ENCODE measurements around the gene SLC35B2.

The SLC35B2 gene

DNA sequence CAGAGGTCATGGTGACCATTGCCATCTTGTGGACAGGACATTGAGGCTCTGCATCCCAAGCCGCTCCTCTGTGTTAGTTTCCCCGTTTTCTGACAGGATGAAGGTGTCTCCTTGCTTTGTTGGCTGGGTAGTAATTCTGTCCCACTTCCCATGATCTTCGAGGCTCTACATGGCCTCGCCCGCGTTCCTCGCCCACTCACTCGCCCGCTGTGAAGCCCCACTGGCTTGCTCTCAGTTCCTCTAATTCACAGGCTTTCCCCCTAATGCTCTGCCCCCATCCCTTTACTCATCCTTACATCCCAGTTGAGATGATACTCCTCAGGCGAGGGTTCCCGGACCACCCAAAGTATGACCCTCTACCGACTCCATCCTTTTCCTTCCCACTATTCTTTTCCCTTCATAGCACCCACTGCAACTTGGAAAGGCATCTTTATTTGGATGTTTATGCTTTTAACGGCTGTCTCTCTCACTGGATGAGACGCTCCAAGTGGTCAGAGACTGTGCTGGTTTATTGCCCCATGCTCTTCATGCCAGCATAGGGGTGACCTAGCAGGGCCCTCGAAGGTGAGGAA is 511 bp upstream of the SLC35B2 start:
- no peak for DNase-seq (ENCODE audit: low read depth)
- H3K4me3 ChIP-seq (ENCODE audit: low read depth, low read length): peak overlapping the region; percentile 90
- TF ChIP-seq, protein P1, sequence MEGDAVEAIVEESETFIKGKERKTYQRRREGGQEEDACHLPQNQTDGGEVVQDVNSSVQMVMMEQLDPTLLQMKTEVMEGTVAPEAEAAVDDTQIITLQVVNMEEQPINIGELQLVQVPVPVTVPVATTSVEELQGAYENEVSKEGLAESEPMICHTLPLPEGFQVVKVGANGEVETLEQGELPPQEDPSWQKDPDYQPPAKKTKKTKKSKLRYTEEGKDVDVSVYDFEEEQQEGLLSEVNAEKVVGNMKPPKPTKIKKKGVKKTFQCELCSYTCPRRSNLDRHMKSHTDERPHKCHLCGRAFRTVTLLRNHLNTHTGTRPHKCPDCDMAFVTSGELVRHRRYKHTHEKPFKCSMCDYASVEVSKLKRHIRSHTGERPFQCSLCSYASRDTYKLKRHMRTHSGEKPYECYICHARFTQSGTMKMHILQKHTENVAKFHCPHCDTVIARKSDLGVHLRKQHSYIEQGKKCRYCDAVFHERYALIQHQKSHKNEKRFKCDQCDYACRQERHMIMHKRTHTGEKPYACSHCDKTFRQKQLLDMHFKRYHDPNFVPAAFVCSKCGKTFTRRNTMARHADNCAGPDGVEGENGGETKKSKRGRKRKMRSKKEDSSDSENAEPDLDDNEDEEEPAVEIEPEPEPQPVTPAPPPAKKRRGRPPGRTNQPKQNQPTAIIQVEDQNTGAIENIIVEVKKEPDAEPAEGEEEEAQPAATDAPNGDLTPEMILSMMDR (conservative IDR thresholded peaks at IDR 0.05; ENCODE audit: low read depth, low read length): no peak

DNA sequence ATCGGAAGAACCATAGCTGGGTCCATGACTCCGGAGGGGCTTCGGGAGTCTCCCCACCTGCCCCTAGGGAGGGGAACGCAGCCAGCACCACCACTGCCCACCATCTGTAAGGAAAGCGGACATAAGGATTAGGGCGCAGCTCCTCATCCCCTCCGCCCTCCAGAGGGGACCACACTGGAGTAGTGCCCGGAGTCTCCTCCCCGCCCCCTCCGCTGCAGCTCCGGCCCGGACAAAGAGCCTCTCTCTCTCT is 628 bp downstream of the SLC35B2 start:
- peak overlapping the region; percentile 90 for H3K4me3 ChIP-seq (ENCODE audit: low read depth, low read length)
- TF ChIP-seq, protein P1 (conservative IDR thresholded peaks at IDR 0.05; ENCODE audit: low read depth, low read length): no peak
- DNase-seq (ENCODE audit: low read depth): no peak

DNA sequence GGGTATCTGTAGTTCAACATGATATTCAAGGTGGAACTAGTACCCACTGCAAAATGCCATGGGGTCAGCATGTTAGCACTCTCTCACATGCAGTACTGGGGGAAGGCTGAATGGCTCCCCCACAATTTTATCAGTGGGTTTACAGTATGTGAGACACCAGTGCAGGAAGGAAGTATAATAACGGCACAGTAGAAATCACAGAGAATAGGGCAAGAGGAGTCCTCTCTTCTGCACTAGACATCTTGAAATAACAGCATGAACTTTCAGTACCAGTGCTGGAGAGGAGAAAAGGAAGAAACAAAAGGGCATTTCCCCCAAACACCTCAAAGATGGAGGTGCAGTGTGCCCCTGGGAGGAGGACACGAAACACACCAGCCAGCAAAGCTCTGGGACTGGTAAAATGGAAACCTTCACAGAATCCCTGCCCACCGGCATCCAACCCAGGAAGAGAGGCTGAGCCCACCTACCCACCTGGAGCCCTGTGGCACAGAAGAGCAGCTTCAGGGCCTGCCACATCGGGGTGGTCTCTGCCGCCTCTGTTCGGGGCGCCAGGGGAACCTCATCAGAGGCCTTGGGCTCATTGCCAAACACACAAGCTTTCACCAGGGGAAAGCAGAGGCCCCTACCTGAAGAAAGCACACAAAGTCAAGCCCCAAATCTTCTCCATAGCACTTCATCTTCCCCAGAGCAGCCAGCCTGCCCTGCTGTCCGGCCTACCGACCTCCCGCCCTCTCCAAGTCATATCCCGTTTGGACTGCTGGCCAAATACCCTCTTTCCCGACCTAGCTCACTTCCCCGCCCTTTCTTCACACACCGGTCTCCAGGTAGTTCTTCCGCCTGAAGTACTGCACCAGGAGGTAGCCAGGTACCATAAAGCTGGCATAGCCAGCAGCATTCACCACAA is 1.2 kb downstream of the SLC35B2 start:
- no peak for DNase-seq (ENCODE audit: low read depth)
- peak overlapping the region; percentile 90 for H3K4me3 ChIP-seq (ENCODE audit: low read depth, low read length)
- TF ChIP-seq, protein P1 (conservative IDR thresholded peaks at IDR 0.05; ENCODE audit: low read depth, low read length): no peak

DNA sequence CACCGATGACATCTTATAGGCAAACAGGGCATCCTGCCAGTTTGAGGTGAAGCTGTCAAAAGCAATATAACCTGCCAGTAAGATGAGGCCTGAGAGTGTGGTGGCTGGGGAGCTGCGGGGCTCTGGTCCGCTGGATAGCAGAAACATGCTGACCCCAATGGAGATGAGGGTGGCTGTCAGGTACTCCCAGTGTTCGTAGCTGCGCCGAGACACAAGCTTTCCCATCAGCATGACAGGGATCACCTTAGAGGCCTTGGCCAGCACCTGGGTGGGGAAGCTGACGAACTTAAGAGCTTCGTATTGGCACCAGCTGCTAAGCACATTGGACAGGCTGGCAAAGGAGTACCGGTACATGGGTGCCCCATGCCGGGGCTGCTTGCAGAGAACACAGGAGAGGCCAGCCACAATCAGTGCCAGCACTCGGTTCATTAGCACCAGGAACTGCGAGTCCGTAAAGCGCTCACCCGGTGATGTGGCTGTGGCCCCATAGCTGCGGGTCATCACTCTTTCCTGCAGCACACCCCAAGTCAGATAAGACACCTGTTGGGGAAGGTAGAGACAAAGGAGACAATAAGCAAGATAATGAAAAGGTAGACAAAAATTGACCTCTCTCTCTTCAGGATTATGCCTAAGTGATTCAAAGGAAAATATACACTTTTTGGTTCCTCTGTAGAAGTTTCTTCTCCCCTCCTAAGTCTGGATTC is 2.1 kb downstream of the SLC35B2 start:
- DNase-seq (ENCODE audit: low read depth): no peak
- TF ChIP-seq, protein P1 (conservative IDR thresholded peaks at IDR 0.05; ENCODE audit: low read depth, low read length): no peak
- peak overlapping the region; percentile 90 for H3K4me3 ChIP-seq (ENCODE audit: low read depth, low read length)

DNA sequence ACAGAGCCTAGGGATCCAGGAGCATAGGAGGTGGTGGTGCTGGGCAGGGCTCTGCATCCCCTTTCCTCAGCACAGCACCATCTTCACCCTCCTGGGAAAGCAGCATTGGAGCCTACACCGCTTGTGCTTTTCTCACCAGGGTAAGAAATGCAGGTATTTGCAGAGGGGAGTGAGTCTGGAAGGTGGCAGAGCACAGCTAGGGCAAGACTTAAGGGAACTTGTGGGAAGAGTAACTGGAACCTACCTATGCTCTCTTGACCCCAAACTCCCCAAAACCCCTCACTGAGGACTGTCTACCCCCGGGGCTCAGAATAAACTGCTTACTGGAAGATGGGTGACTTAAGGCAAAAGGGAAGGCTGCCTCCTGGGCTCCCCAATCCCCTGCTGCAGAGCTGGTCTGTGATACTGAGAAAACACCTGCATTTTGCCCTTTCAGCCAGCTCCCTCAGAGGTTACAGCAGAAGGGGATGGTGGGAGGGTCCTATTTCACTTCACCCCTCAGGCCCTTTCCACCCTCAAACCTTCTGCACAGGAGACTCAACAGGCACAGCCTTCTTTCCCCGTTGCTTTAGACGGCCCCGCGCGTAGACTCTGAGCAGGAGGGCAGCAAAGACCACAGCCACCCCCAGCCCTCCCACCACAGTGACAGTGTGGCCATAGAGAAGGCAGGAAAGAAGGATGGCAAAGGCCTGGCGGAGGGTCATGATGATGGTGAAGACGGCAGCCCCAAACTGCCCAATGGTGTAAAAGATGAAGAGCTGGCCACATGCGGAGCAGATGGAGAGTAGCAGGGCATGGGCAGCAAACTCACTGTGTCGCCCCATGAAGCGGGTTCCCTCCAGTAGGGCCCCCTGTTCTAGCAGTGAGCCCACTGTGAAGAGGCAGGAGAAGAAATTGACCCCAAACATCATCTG is 2.9 kb downstream of the SLC35B2 start:
- DNase-seq (ENCODE audit: low read depth): no peak
- TF ChIP-seq, protein P1 (conservative IDR thresholded peaks at IDR 0.05; ENCODE audit: low read depth, low read length): no peak
- H3K4me3 ChIP-seq (ENCODE audit: low read depth, low read length): no peak overlapping the region

DNA sequence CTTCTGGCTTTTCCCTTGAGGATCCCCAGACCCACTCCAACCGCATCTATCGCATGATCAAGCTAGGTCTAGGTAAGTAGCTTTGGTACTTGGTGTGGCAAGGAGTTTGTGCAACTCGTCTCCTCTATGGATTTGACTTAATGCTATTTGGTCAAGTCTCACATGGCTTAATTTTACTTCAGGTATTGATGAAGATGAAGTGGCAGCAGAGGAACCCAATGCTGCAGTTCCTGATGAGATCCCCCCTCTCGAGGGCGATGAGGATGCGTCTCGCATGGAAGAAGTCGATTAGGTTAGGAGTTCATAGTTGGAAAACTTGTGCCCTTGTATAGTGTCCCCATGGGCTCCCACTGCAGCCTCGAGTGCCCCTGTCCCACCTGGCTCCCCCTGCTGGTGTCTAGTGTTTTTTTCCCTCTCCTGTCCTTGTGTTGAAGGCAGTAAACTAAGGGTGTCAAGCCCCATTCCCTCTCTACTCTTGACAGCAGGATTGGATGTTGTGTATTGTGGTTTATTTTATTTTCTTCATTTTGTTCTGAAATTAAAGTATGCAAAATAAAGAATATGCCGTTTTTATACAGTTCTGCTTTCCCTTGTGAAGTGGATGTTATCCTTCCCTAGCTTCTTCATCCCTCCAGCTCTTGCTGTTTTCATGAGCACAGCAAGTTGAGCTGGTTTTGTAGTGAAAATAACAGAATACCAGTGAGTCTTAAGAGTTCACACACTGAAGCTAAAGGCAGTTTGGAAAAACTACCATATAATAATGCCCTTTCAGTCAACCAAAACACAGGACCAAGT is 3.8 kb downstream of the SLC35B2 start:
- peak; percentile 42 for DNase-seq (ENCODE audit: low read depth)
- H3K4me3 ChIP-seq (ENCODE audit: low read depth, low read length): no peak overlapping the region
- TF ChIP-seq, protein P1 (conservative IDR thresholded peaks at IDR 0.05; ENCODE audit: low read depth, low read length): peak; percentile 66

Measured in choroid plexus epithelial cell (primary cell).